Measurements from ENCODE around the gene TREML4.

Gene TREML4

DNA sequence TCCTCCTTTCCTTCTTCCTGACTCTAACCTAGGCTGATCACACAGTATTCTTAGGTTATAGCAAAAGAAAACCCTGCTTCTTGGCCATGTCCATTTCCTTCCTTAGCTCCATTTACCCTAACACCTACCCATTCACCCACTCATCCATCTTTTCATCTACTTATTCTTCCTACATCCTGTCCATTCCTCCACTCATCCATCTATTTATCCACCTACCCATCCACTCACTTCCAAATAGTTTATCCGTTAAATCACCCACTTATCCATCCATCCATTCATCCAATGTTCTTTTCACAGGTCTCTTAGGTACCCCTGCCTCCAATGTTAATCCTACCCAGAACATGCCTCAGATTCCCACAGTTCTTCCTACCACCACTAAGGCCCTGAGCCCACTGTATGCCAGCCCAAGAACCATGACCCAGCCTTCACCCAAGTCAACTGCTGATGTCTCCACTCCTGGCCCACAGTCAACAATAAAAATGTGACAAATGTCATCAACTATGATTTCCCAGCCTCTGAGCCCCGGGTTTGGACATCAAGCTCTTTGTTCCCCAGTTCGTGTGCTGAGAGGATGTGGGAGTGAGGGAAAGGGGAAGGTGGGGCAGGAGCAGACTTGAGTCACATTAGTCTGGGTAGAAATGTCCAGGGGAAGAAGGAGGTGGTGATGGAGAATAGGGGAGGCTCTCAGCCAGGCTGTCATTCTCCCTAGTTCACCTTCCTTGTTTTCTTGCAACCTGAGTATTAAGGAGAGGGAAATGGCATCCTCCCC, 24.4 kb downstream of the TREML4 start:
- no peak for DNase-seq (ENCODE audit: low read depth, low spot score)

DNA sequence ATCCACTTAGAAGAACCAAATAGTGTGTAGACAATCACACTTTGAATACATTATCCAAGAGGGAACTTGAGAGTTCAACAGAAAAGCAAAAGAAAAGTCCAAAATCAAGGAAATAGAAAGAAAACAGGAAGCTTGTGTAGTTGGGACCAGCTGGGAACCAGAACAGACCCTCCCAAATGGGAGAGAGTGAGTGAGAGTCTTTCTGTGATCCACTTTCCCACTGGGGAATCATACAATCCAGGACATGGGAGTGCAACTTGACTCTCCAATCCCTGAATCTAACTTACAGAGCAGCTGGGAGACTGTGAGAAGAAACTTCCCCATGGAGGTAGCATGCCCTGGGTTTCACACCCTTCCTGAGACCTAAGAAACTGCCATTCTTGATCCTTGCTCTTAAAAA, 27.0 kb downstream of the TREML4 start:
- no peak for DNase-seq (ENCODE audit: low read depth, low spot score)

DNA sequence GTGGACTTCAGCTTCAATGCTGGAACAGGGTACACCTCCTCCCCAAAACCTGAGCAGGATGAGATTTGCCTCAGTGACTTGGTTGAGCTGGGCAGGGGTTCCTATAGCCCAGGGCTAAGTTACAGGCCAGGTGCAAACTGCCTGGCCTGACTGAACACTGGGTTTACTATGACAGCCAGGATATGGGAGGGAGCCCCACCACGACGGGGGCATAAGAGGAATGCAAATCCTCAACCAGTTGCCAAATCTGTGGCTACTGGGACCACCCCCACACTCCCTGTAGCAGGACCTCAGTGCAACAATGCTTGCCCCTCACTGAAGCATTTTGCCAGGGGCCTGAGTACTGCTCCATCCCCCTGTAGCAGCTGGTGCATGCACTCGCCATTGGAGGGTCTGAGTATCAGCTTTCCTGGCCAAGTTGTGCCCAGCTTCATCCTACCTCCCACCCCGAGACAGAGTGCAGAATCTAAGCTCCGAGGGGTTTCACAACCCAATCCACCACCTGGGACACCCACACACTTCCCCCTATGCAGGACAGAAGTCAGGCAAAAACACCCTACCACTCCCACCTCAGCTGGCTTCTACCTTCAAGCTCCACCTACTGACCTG, 27.6 kb downstream of the TREML4 start:
- DNase-seq (ENCODE audit: low read depth, low spot score), result no peak

DNA sequence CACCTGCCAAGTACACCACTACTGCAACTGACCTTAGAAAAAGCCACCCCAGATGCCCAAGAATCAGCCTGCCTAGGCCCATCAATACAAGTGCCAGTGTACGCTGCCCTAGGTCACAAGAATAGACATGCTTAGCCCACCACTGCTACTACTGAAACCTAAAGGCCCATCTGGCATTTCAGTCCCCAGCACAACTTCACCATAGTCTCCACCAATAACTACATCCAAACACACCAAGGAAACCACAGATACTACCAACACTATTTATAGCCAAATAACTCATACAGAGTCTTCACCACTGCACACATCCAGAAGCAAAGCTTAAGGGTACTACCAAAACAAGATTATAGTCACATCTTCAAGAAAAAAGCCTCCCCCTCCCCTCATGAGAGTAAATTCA, 28.2 kb downstream of the TREML4 start:
- DNase-seq (ENCODE audit: low read depth, low spot score), result no peak

DNA sequence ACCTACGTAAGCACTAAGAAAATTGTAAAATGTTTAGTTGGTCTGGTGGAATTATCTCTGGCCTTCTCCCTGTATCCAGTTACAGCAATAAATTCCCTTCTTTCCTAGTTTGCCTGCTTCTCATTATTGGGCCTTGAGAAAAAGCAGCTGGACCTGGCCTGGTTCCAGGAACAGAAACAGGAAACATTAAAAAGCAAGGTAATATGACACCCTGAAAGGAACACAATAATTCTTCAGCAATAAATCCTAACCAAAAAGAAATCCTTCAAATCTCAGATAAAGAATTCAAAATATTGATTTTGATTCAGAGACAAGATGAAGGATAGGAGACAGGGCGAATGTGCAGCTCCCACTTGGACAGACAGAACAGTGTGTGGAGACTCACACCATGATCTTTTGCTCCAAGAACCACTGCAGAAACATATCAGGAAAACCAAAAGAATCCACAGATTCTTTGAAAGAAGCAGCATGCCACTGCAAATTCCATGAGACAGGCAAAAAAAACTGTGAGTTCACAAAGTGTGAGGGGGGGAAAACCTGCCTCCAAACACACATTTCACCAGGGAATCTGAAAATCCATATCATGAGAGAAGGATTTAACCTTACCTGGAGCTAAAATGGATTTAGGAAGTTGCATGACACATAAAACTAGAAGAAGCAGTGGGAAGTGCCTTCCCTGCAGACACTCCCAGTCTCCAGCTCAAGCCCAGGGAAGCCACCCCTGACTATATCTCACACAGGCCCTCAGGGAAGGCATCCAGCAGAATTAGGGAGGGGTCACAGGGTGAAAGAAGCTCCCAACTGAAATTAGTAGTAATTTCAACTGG, 29.4 kb downstream of the TREML4 start:
- peak; percentile 4 for DNase-seq (ENCODE audit: low read depth, low spot score)

DNA sequence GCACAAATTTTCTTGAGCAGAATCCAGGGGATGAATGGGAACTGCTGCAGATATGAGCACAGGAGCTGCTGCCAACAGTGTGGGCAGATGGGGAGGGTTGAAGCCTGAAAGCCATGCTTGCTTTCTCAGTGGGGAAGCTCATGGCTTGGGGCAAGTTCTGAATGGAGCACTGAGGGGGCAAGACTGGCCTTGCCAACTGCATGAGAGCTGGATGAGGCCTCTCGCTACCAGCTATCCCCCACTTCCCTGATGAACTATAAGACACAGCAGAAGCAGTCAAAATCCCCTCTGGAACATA, 30.0 kb downstream of the TREML4 start:
- DNase-seq (ENCODE audit: low read depth, low spot score), result no peak

DNA sequence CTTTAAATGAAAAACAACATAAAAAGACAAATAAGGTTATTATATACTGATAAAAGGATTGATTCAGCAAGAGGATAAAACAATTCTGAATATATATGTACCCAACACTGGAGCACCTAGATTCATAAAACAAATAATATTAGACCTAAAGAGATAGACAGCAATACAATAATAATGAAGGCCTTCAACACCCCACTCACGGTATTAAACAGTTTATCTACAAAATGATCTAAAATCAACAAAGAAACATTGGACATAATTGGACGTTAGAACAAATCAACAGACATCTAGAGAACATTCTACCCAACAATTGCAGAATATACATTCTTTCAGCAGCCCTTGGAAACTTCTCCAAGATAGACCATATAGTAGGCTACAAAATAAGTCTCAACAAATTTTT, 34.3 kb downstream of the TREML4 start:
- DNase-seq (ENCODE audit: low read depth, low spot score), result no peak

DNA sequence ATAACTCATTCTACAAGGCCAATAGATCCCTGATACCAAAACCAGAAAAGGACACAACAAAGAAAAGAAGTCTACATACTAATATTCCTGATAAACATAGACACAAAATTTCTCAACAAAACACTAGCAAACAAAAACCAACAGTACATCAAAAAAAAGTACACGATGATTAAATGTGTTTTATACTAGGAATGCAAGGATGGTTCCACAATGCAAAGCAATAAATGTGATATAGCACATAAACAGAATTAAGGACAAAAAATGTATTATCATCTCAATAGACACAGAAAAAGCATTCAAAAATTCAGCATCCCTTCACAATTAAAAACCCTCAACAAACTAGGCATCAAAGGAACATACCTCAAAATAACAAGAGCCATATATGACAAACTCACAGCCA, 35.1 kb downstream of the TREML4 start:
- DNase-seq (ENCODE audit: low read depth, low spot score), result no peak

DNA sequence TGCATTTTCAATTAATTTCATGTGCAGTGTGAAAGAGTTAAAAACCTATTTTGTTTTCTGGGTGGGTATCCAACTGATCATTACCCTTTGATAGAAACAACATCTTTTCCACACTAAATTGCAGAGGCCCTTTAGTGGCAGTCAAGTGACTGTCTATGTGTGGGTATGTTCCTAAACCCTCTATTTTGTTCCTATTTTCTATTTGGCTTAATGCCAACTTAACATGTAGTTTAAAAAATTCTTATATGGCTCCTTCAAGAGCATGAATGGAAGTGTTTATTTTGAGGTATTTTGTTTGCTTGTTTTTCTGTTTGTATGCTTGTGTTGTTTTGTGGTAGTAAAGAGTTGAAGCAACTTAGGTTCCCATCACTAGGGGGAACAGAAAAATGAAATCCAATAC, 38.4 kb downstream of the TREML4 start:
- no peak for DNase-seq (ENCODE audit: low read depth, low spot score)

DNA sequence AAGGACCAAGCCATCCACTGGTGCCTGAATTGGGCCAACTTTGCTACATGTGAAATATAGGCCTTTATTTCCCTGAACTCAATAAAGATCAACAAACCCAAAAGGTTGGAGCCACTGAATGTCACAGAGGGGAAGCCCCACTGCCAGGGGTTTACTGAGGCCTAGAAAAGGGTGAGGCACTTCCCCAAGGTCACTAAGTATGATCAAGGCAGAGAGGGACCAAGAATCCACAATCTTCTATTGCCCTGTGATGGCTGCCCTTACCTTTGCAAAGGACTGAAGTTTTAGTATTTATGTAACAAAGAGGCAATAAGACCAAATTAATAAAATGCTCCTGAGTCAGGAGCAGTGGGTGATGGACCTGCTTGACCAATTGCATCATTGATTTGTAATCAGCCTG, 40.3 kb downstream of the TREML4 start:
- DNase-seq (ENCODE audit: low read depth, low spot score), result no peak

DNA sequence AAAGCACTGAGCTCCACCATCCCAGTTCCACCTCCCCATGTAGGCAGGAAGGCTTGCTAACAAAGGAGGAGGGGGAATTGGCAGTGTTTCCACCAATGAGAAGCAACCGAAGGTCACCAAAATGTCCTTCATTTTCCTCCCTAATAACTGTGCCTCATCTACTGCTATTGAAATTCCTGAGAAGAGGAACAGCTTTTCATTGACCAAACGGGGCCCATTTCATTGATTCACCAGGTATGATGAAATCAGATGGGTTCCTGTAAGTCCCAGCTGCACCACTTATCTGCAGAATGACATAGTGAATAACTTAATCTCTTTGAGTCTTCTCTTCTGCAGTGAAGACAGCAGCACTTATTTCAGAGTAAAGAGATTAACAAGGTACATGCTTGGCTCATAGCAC, 41.0 kb downstream of the TREML4 start:
- DNase-seq (ENCODE audit: low read depth, low spot score), result no peak

DNA sequence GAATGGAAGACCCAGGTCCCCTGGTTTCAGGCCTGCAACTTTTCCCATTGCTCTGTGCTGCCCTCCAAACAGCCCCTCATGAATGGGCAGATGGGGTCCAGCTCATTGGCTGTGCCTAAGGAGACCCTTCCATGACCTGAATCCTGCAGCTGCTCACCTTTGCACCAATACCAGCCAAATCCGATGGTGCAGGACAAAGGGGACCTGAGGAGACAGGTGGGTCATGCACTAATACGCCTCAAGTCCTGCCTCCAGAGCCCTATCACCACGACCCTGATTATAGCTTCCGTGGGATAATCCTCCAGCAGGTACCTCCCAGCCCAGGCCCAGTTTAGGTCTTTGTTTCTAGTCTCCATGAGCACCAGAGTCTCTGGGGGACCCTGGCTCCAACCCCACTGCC, 41.6 kb downstream of the TREML4 start:
- DNase-seq (ENCODE audit: low read depth, low spot score), result no peak

DNA sequence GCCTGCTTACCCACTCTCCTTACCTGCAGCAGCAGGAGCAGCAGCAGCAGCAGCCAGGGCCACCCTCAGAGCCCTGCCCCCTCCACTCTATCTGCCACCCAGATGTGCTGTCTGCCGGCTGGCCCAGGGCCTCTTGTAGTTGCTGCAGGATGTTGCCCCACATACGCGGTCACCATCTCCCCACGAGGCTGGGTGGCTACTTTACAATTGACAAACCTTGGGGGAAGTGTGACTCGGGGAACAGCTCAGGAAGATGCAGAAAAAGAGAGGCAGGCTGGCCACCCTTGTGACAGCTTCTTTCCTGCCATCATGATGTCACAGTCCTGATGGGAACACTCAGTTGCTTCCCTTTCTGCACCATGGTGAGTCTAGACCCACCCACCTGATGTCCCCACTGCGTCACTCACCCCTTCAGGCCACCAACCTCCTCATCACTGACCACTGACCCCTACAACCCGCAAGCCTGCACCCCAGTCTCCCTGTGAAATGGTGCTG, 43.8 kb downstream of the TREML4 start:
- no peak for DNase-seq (ENCODE audit: low read depth, low spot score)

DNA sequence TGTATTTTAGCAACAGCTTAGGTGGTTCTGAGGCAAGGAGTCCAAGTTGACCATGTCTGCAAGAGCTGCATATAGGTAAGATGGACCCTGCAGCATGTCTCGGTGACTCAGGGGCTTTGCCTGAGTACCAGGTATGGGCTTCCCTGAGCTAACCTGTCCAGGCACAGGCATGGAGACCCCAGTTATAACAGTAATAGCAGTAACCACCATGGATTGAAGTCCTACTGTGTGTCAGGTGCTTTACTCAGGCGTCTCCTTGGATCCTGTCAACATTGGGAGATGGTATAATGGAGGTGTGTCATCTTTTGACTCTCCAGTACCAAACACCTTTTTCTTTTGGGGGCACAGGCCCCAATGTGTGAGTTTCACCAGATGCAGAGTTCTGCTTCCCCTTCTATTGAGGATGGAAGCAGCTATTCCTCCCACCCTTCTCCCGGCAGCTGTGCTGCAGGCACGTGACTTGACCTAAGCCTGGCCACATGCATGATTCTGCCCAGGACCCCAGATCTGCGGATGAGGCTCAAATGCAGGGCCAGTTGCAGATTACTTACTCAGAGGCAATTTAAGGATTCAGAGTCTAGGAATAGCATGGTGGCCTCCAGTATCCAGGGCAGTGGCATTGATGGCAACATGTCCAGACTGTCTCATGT, 44.6 kb downstream of the TREML4 start:
- no peak for DNase-seq (ENCODE audit: low read depth, low spot score)

DNA sequence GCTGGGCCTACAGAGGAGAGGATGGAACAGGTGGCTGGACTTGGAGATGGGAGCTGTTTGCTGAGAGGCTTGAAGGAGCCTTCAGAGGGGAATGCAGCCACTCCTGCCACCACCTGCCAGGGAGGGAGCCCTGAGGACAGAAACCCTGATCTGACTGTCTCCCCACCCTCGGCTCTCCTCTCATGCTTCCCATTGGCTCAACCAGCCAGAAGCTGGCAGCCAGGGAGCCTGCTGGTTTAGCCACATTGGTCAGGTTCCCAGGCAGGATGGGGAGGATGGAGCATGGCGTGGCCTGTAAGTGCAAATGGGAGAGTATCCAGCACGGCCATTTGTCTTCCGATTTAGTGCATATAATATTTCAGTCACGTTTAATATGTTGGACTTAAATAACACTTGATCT, 45.6 kb downstream of the TREML4 start:
- DNase-seq (ENCODE audit: low read depth, low spot score), result no peak

DNA sequence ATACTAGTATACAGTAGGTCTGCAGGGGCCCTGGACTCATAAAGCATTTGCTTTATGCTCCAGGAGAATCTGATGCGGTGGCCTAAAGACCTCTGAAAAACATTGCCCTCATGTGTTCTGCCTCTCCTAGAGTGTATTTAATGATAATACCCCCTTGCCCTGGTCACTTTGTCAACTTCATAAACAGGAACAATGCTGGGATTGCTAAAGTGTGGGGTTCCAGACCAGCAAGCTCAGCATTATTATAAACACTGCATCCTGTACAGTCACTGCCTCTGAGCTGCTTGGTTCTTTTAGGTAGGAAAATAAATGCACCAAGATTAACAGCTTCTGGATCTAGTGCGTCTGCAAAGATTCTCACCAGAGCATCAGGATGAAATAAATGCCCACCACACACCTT, 46.1 kb downstream of the TREML4 start:
- no peak for DNase-seq (ENCODE audit: low read depth, low spot score)

DNA sequence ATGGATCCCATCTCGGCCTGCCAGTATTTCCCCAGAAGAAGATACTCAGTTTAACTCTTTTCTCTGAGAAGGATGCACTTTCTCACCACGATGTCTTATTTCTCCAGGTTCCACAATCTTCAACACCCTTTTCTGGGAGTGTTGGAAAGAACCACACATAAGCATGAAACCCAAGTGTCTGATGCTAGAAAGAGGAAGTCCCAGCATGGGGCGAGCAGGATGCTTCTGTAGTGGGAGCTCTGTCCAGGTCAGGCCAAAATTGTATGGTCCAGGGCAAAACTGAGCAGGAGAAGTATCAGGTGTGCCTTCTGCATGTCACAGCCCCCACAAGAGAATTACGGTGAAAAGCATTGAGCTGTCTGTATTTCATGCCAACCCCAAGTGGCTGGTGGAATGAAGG, 47.3 kb downstream of the TREML4 start:
- no peak for DNase-seq (ENCODE audit: low read depth, low spot score)

DNA sequence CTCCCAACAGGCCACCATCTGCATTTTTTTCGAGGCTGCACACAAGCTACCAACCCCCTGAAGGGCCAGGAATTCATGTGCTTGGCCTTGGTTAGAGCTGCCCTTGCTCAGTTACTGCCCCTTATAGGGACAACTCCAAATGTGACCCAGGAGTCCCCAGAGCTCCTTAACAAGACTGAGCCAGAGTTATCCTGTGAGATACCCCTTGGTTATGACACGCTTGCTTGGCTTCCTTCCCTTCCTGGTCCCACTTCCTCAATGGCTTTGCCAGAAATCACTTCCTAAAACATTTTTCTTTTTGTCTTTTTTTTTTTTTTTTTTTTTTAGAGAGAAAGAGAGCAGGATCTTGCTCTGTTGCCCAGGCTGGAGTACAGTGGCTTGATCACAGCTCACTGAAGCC, 49.5 kb downstream of the TREML4 start:
- no peak for DNase-seq (ENCODE audit: low read depth, low spot score)

DNA sequence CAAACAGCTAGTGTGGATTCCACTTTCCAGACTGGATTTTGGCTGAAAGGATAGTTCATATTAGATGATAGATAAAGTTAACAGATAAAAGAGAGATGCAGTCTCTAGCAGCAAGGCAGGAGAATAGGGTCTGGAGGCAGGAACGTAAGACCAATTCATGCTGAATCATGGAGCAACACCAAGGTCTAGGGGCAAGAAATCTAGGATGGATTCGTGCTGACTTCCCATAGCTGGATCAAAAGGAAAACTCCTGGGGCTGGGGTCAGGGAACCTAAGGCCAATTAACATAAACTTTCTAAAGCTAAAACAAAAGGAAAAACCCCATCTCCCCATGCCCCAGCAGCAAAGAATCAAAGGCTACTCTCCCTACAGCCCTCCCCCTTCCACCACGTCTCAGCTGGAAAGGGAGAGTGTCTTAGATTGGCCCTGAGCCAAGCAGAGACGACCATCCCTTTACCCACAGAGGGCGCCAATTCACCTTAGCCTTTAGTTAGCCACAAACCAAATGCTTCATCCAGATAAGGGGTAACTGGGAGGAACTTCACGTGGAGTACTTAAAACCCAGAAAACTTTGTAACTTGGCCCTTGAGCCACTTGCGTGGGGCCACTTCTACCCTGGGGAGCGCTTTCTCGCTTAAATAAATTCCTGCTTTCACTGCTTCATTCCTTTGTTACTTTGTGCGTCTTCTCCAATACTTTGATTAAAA, 50.7 kb downstream of the TREML4 start:
- DNase-seq (ENCODE audit: low read depth, low spot score), result no peak

DNA sequence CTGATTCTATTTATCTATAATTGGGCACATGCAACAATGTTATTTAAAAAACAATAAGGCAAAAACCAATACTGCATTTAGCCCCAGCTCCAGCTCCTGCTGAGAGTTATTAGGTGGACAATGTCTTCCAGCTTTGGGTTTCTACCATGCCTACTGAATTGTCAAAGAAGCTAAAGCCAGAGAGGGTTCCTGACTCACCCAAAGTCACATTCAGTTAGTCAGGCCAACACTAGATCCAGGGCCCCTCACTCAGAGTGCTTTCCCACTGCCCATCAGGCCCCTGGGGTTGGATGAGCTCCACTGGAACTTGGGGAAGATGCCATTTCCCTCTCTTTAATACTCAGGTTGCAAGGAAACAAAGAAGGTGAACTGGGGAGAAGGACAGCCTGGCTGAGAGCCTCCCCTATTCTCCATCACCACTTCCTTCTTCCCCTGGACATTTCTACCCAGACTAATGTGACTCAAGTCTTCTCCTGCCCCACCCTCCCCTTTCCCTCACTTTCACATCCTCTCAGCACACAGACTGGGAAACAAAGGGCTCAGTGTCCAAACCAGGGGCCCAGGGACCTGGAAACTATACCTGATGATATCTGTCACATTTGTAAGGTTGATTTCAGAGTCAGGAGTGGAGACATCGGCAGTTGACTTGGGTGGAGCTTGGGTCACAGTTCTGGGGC, 52.4 kb downstream of the TREML4 start:
- DNase-seq (ENCODE audit: low read depth, low spot score), result no peak

DNA sequence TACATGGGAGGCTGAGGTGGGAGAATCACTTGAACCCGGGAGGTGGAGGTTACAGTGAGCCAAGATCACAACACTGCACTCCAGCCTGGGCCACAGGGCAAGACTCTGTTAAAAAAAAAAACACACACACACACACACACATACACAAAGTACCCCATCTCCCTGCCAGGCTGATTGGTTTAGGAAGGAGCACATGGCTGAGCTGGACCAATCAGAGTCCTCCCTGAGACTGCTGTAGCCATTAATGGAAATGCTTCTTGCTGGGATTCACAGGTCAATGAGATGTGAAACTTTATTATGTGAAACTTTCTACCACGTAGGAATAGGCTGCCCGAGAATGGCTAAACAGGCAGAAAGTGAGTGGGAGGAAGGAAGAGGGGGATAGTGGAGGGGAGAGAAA, 55.5 kb downstream of the TREML4 start:
- no peak for DNase-seq (ENCODE audit: low read depth, low spot score)

Measured in brain pericyte (primary cell).